GM23248 (cell line): ENCODE results near the gene NR2F2. TPM values are rescaled to one million over a fixed set of nuclear protein-coding genes. Genes with fewer than 3 reads are reported as not detected.

ENCODE experiments used
- DNase-seq: peaks from one replicate; pipeline ENCODE4 v3.0.0-alpha.2; 2015
- H2AFZ ChIP-seq: fragments of 200-600 bp; sonication (generic); 2 replicates; pipeline ENCODE4 v1.6.1; 2016; ENCODE audit warnings: antibody characterized with exemption
- H3F3A ChIP-seq: fragments of 200-600 bp; sonication (generic); 2 replicates; pipeline ENCODE4 v1.6.1; 2016; ENCODE audit warnings: mild to moderate bottlenecking, antibody characterized with exemption, mixed run types; ENCODE audit not compliant: insufficient read depth
- H3K27ac ChIP-seq: fragments of 200-600 bp; sonication (generic); 2 replicates; pipeline ENCODE4 v1.5.1; 2016; ENCODE audit warnings: mild to moderate bottlenecking
- H3K27me3 ChIP-seq: fragments of 200-600 bp; sonication (generic); replicated peaks from 2 replicates; pipeline ENCODE4 v1.6.1; 2016; ENCODE audit warnings: mild to moderate bottlenecking; ENCODE audit not compliant: insufficient read depth
- H3K36me3 ChIP-seq: fragments of 200-600 bp; sonication (generic); 2 replicates; pipeline ENCODE4 v1.6.1; 2016; ENCODE audit warnings: low read depth, mild to moderate bottlenecking
- H3K4me1 ChIP-seq: fragments of 200-600 bp; sonication (generic); 2 replicates; pipeline ENCODE4 v1.6.1; 2016; ENCODE audit warnings: mild to moderate bottlenecking; ENCODE audit not compliant: insufficient read depth
- H3K4me2 ChIP-seq: fragments of 200-600 bp; sonication (generic); one replicate; pipeline ENCODE4 v1.6.1; 2016; ENCODE audit warnings: mild to moderate bottlenecking; ENCODE audit not compliant: unreplicated experiment
- H3K4me3 ChIP-seq: fragments of 200-600 bp; sonication (generic); 2 replicates; pipeline ENCODE4 v1.5.1; 2016; ENCODE audit warnings: mild to moderate bottlenecking
- H3K79me2 ChIP-seq: fragments of 200-600 bp; sonication (generic); 2 replicates; pipeline ENCODE4 v1.6.1; 2016; ENCODE audit warnings: mild to moderate bottlenecking; ENCODE audit not compliant: insufficient read depth
- H3K9ac ChIP-seq: fragments of 200-600 bp; sonication (generic); 2 replicates; pipeline ENCODE4 v1.6.1; 2016; ENCODE audit warnings: mild to moderate bottlenecking
- H3K9me2 ChIP-seq: fragments of 200-600 bp; sonication (generic); 2 replicates; pipeline ENCODE4 v1.6.1; 2016; ENCODE audit warnings: mixed run types, mild to moderate bottlenecking, moderate library complexity; ENCODE audit not compliant: insufficient read depth
- H3K9me3 ChIP-seq: fragments of 200-600 bp; sonication (generic); one replicate; pipeline ENCODE4 v1.6.1; 2017; ENCODE audit warnings: low read depth
- H4K20me1 ChIP-seq: fragments of 200-600 bp; sonication (generic); 2 replicates; pipeline ENCODE4 v1.6.0; 2016; ENCODE audit not compliant: insufficient read depth
- EZH2 ChIP-seq: fragments of 200-600 bp; sonication (generic); IDR thresholded peaks from 2 replicates; pipeline ENCODE4 v1.6.1; 2018; ENCODE audit warnings: antibody characterized with exemption, mild to moderate bottlenecking; ENCODE audit not compliant: insufficient read depth, poor library complexity, severe bottlenecking
- EZH2phosphoT487 ChIP-seq: fragments of 200-600 bp; sonication (generic); IDR thresholded peaks from 2 replicates; pipeline ENCODE4 v1.6.1; 2018; ENCODE audit warnings: antibody characterized with exemption, moderate library complexity, mild to moderate bottlenecking, low read depth; ENCODE audit not compliant: insufficient read depth
- WGBS, 2 experiments: methylation state at CpG; one replicate each; pipeline ENCODE4 v1.1.6; 2015 to 2017; ENCODE audit warnings: low lambda C conversion rate in 2 of 2, low coverage in 1 of 2; ENCODE audit errors: missing lambda C conversion rate in 2 of 2; 5-methylcytosine and 5-hydroxymethylcytosine counted together
- in situ Hi-C: fragments of 300-500 bp; cut with MboI; formaldehyde crosslinking; loops from 2 replicates; pipeline ENCODE4 v1.15.0; 2020
- polyA plus RNA-seq: library from polyadenylated mRNA; unstranded; fragments of >200 nt; fragmentation: Nextera tagmentation; extraction: Ambion mirVana; gene quantifications from 2 replicates; pipeline ENCODE4 v1.2.1, GENCODE V29; 2016
- total RNA-seq: library from RNA; depleted of rRNA; stranded (reverse); fragments of >200 nt; shearing (Covaris generic); gene quantifications from 2 replicates; pipeline ENCODE4 v1.2.3, GENCODE V29; 2014

NR2F2 gene
- total and polyA plus RNA-seq, 2 experiments from 2014 or later = 5.9 to 23.8 TPM

DNA sequence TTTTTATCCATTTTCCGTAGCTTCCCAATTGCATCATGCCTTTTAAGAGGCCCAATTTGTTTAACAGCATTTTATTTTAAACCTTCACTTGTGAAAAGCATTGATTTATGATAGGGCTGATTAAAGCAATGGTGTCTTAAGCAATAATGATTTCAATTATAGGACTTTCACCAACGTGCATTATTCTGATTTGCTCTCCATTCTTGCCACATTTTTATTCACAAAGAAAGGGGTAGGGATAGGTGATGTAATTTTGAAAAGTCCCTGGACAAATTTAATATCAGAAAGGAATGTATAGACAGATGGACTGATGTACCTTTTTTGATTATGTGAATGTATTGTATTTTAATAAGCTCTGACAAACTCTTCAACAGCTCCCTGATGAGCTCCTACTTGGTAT is 37.9 kb upstream of the NR2F2 start:
- Histone ChIP-seq H3K9me3 (no peaks in the 10 kb centered on the region), H3K79me2 (no peaks in the 10 kb centered on the region), H3F3A (0 out of 2 replicates have a peak, but pooled peaks cover 7% of the 10 kb centered on the region), H3K27ac (no peak overlapping the region), H4K20me1 (no peaks in the 10 kb centered on the region), H3K4me1 (no peaks in the 10 kb centered on the region), H3K4me2 (no peak overlapping the region), H3K9me2 (no peaks in the 10 kb centered on the region), H3K36me3 (no peaks in the 10 kb centered on the region), H3K27me3 (no peaks in the 10 kb centered on the region), H3K9ac (no peak overlapping the region), H3K4me3 (no peak overlapping the region), H2AFZ (no peak overlapping the region)
- no peak for TF ChIP-seq EZH2phosphoT487
- TF ChIP-seq EZH2 = no peak
- in situ Hi-C loops = no loop called here
- 51 to 52% methylated on average over 2 of the region's 2 CpGs for WGBS, 2 experiments
- DNase-seq = no peak

DNA sequence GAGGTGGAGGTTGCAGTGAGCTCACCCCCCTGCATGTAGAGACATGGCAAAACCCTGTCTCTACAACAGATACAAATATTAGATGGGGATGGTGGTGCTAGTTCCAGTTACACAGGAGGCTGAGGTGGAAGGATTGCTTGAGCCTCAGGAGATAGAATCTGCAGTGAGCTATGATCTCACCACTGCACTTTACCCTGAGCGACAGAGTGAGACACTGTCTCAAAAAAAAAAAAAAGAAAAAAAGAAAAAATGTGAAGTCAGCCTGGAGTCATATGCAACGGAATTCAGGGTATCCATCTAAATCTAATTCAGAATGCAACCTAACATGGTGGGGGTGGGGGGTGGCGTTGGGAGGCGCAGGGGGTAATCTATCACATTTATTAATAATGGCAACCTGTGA is 37.1 kb upstream of the NR2F2 start:
- Histone ChIP-seq H3K27ac (no peak overlapping the region), H3K4me2 (no peak overlapping the region), H3K79me2 (no peaks in the 10 kb centered on the region), H3K36me3 (no peaks in the 10 kb centered on the region), H3K4me1 (no peaks in the 10 kb centered on the region), H3K27me3 (no peaks in the 10 kb centered on the region), H4K20me1 (no peaks in the 10 kb centered on the region), H3F3A (0 out of 2 replicates have a peak, but pooled peaks cover 7% of the 10 kb centered on the region), H2AFZ (no peak overlapping the region), H3K9ac (no peak overlapping the region), H3K9me2 (no peaks in the 10 kb centered on the region), H3K9me3 (peaks cover 3% of the 10 kb centered on the region), H3K4me3 (no peak overlapping the region)
- no peak for DNase-seq
- TF ChIP-seq EZH2 = no peak
- 50% methylated on average over 4 of the region's 4 CpGs for WGBS, 2 experiments
- in situ Hi-C loops = no loop called here

DNA sequence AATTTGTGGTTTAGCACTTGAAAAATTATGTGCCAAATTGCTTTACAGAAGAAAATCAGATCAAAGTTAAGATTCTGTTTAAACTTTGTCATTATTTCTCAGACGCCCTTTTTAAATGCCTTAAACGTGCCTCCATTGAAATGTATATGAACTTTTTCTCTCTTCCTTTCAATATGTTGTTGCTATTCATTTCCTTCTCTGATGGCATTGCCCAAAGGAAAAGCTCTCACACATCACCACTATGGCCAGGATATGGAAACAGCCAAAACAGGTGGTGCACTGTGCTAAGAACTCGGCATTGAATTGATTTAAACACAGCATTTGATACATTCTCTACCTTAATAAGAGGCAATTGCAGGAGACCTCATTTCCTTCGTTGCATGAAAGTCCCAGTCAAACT is 35.7 kb upstream of the NR2F2 start:
- H3K36me3 ChIP-seq = no peaks in the 10 kb centered on the region
- no peak overlapping the region for H3K27ac ChIP-seq
- in situ Hi-C loops = no loop called here
- no peak overlapping the region for H3K4me3 ChIP-seq
- H3K79me2 ChIP-seq = no peaks in the 10 kb centered on the region
- H4K20me1 ChIP-seq = no peaks in the 10 kb centered on the region
- peaks cover 4% of the 10 kb centered on the region for H3K9me3 ChIP-seq
- 67 to 80% methylated on average over 4 of the region's 4 CpGs for WGBS, 2 experiments
- no peaks in the 10 kb centered on the region for H3K4me1 ChIP-seq
- 0 out of 2 replicates have a peak, but pooled peaks cover 7% of the 10 kb centered on the region for H3F3A ChIP-seq
- no peak overlapping the region for H3K9ac ChIP-seq
- H3K4me2 ChIP-seq = no peak overlapping the region
- DNase-seq = no peak
- no peaks in the 10 kb centered on the region for H3K27me3 ChIP-seq
- no peaks in the 10 kb centered on the region for H3K9me2 ChIP-seq
- no peak for TF ChIP-seq EZH2phosphoT487
- no peak overlapping the region for H2AFZ ChIP-seq

DNA sequence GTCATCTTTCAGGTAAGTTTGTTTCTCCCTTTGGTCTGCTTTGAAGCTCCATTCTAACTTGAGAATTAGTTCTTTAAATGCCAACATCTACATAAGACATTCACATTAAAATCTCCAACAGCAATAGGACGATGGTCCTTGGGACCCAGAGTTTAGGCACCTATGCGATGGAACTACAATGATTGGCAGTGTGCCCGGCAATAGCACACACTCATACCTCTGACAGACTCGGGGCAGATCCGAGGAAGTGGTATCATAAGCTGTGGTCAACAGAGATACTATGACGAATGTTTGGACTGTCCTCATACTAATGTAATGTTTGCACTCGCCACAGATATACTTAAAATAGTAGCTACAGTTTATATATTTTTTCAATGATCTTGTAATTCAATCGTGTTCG is 34.2 kb upstream of the NR2F2 start:
- no peaks in the 10 kb centered on the region for H3K36me3 ChIP-seq
- in situ Hi-C loops = no loop called here
- H3F3A ChIP-seq = 0 out of 2 replicates have a peak, but pooled peaks cover 7% of the 10 kb centered on the region
- H3K4me3 ChIP-seq = no peak overlapping the region
- TF ChIP-seq EZH2 (no peak), EZH2phosphoT487 (no peak)
- no peaks in the 10 kb centered on the region for H3K9me2 ChIP-seq
- peak; percentile 56 for DNase-seq
- no peak overlapping the region for H3K4me2 ChIP-seq
- H3K9me3 ChIP-seq = peaks cover 4% of the 10 kb centered on the region
- WGBS, 2 experiments = 57 to 62% methylated on average over 9 of the region's 9 CpGs
- no peaks in the 10 kb centered on the region for H4K20me1 ChIP-seq
- no peaks in the 10 kb centered on the region for H3K27me3 ChIP-seq
- H2AFZ ChIP-seq = no peak overlapping the region
- no peak overlapping the region for H3K27ac ChIP-seq
- no peaks in the 10 kb centered on the region for H3K4me1 ChIP-seq
- H3K79me2 ChIP-seq = no peaks in the 10 kb centered on the region
- H3K9ac ChIP-seq = no peak overlapping the region

DNA sequence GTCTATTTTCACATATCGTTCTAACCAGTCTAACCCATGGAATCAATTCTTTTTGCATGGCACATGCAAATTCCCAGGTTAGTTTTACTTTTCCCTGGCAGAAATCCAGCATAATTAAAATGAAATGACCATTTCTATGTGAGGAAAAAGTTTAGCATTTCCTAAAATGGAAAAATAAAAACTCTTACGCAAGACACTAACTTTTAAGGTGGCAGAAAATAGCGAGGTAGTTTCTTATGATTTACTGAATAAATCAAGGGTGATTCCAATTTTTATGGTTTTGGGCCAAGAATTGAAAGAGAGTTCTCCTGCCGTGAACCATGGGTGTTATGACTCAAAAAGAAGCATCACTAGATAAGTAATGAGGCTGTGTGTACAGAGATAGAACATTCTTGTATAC is 32.7 kb upstream of the NR2F2 start:
- WGBS, 2 experiments = 64 to 66% methylated on average over 4 of the region's 4 CpGs
- Histone ChIP-seq H3K27me3 (no peaks in the 10 kb centered on the region), H3K9me3 (peaks cover 4% of the 10 kb centered on the region), H3K4me1 (no peaks in the 10 kb centered on the region), H3K27ac (no peak overlapping the region), H3K9me2 (no peaks in the 10 kb centered on the region), H4K20me1 (no peaks in the 10 kb centered on the region), H3K36me3 (no peaks in the 10 kb centered on the region), H2AFZ (no peak overlapping the region), H3K4me3 (no peak overlapping the region), H3F3A (0 out of 2 replicates have a peak, but pooled peaks cover 7% of the 10 kb centered on the region), H3K79me2 (no peaks in the 10 kb centered on the region), H3K9ac (no peak overlapping the region), H3K4me2 (no peak overlapping the region)
- no peak for DNase-seq
- in situ Hi-C loops = no loop called here
- TF ChIP-seq EZH2phosphoT487 (no peak), EZH2 (no peak)
